OCI-LY3 (cell line): ENCODE measurements around the gene FANCB.

Experiments
- H2AFZ ChIP-seq: fragments of 200-600, 300-600 bp; shearing (Covaris generic); 2 replicates; pipeline ENCODE4 v1.6.0; 2014; ENCODE audit warnings: antibody characterized with exemption, low read depth, low read length
- H3K27ac ChIP-seq: fragments of 200-600, 300-600 bp; sonication (generic); 2 replicates; pipeline ENCODE4 v1.5.1; 2014; ENCODE audit warnings: mild to moderate bottlenecking, low read length, moderate library complexity, mixed read lengths
- H3K27me3 ChIP-seq: fragments of 200-600, 300-600 bp; sonication (generic); 2 replicates; pipeline ENCODE4 v1.6.1; 2014; ENCODE audit warnings: low read depth, low read length, mixed read lengths
- H3K36me3 ChIP-seq: fragments of 200-600, 300-600 bp; sonication (generic); replicated peaks from 2 replicates; pipeline ENCODE3; 2014; ENCODE audit warnings: low read depth, low read length, mixed read lengths
- H3K4me1 ChIP-seq: fragments of 300-600, 200-600 bp; sonication (generic); 2 replicates; pipeline ENCODE4 v1.6.1; 2014; ENCODE audit warnings: low read length, mixed read lengths
- H3K4me2 ChIP-seq: fragments of 200-600, 300-600 bp; sonication (generic); 2 replicates; pipeline ENCODE4 v1.6.1; 2014; ENCODE audit warnings: low read length, mixed read lengths
- H3K4me3 ChIP-seq: fragments of 300-600, 200-600 bp; sonication (generic); 2 replicates; pipeline ENCODE4 v1.5.1; 2014; ENCODE audit warnings: antibody characterized with exemption, mild to moderate bottlenecking, low read length, moderate library complexity
- H3K79me2 ChIP-seq: fragments of 300-600, 200-600 bp; shearing (Covaris generic); 2 replicates; pipeline ENCODE4 v1.6.1; 2014; ENCODE audit warnings: mild to moderate bottlenecking, low read length, mixed read lengths
- H3K9ac ChIP-seq: fragments of 300-600, 200-600 bp; shearing (Covaris generic); 2 replicates; pipeline ENCODE4 v1.6.0; 2014; ENCODE audit warnings: mild to moderate bottlenecking, low read length, moderate library complexity
- H3K9me3 ChIP-seq: fragments of 200-600, 300-600 bp; shearing (Covaris generic); 2 replicates; pipeline ENCODE4 v1.6.1; 2014; ENCODE audit warnings: low read length, mixed read lengths; ENCODE audit not compliant: insufficient read depth
- H4K20me1 ChIP-seq: fragments of 200-600, 300-600 bp; sonication (generic); 2 replicates; pipeline ENCODE4 v1.6.1; 2016; ENCODE audit warnings: low read length, mixed read lengths; ENCODE audit not compliant: insufficient read depth
- CTCF ChIP-seq: fragments of 200-600, 300-600 bp; sonication (generic); IDR thresholded peaks from 2 replicates; pipeline ENCODE4 v1.5.1; 2014; ENCODE audit warnings: antibody characterized with exemption, low read length, low read depth
- EZH2phosphoT487 ChIP-seq: fragments of 200-600 bp; shearing (Covaris generic); IDR thresholded peaks from 2 replicates; pipeline ENCODE4 v1.6.1; 2018; ENCODE audit warnings: antibody characterized with exemption, mixed run types, low read depth

FANCB gene

DNA sequence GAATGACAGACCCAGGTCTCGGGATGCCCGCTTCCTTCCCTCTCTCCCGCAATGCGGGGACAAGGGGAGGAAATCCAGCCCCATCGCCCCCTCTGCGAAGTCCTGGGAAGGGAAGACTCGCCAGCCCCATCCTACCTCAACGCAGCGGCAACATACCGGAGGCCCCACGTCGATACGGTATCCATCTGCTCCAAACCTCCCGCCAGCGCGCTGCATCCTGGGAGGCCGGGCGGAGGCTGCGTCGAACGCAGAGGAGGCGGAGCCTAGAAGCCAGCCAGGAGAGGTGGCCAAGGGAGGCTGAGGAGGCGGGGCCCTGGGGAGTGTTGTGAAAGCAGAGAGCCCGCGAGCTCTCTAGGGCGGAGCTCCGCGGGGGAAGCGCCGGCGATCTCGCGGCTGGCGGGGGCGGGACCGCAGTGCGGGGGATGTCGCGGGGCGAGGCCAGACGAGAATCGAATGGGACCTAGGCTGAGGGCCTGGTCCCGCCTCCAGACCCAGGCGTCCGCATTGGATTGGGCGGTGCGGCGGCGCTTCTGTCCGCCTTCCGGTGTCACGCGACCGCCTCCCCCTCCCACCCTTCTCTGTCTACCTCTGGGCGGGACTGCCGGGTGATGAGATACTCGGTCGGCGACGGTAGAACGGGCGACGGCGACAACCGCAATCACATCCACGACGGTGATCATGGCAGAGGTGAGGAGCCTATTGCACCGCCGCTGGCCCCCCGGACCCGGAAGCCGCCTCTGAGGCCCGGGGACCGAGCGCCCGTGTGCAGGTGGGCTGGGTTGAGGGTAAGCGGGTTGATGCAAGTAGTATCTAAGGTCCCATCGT is at the start of gene FANCB, which contains the start of gene MOSPD2:
Gene FANCB, minus strand, starts transcription at position 219 of the 825 bp plus-strand sequence. CDS start 7,559 bp downstream, outside the sequence.
Gene MOSPD2, plus strand, starts transcription at position 571 of the 825 bp plus-strand sequence. Its CDS starts 108 bp downstream, at position 679.
- TF ChIP-seq CTCF: no peak
- TF ChIP-seq EZH2phosphoT487: no peak
- peak within 1 kb of the TSS; percentile 89 for H3K4me3 ChIP-seq
- H3K79me2 ChIP-seq: peaks cover 60% of the 10 kb centered on the region

GRCh38 chrX:14922437-14922836 is 49.6 kb upstream of the FANCB start:
- no peaks in the 10 kb centered on the region for H3K9me3 ChIP-seq
- no peaks in the 10 kb centered on the region for H3K36me3 ChIP-seq
- H3K4me2 ChIP-seq: no peak overlapping the region
- no peaks in the 10 kb centered on the region for H3K27me3 ChIP-seq
- H4K20me1 ChIP-seq: no peaks in the 10 kb centered on the region
- H3K79me2 ChIP-seq: no peaks in the 10 kb centered on the region
- no peaks in the 10 kb centered on the region for H3K4me1 ChIP-seq
- H3K9ac ChIP-seq: no peak overlapping the region
- TF ChIP-seq EZH2phosphoT487 (no peak), CTCF (no peak)
- H3K4me3 ChIP-seq: no peak overlapping the region
- no peak overlapping the region for H2AFZ ChIP-seq
- H3K27ac ChIP-seq: no peak overlapping the region

More for the DNA sequence above, at the start of gene FANCB, which contains the start of gene MOSPD2:
- H3K27me3 ChIP-seq: no peaks in the 10 kb centered on the region
- 0 out of 2 replicates have a peak, but pooled peaks cover 5% of the 10 kb centered on the region for H4K20me1 ChIP-seq
- no peaks in the 10 kb centered on the region for H3K9me3 ChIP-seq
- peak within 1 kb of the TSS; percentile 95 for H3K4me2 ChIP-seq
- H3K9ac ChIP-seq: peak within 1 kb of the TSS; percentile 90
- peaks cover 16% of the 10 kb centered on the region for H3K4me1 ChIP-seq
- peak within 1 kb of the TSS; percentile 54 for H3K27ac ChIP-seq
- H2AFZ ChIP-seq: peak within 1 kb of the TSS; percentile 85
- H3K36me3 ChIP-seq: peaks cover 10% of the 10 kb centered on the region

DNA sequence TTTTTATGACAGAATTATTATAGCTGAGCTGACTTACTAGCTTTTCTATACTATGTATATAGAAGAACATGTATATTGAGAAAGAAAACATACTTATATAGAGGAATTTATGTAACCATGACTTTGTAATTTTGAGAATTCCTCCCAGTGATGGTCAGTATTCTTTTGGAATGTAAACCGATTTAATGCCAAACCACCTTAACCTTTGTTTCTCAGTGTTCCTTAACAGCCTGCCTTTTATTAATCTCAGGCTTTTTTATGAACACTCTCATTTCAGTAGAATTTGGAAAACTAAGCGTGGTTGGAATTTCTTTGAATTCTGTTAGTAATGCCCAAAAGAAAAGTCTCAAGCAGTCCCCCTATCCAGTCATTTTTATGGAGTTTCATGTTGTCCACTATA is 47.3 kb upstream of the FANCB start:
- no peaks in the 10 kb centered on the region for H4K20me1 ChIP-seq
- TF ChIP-seq EZH2phosphoT487 (no peak), CTCF (no peak)
- H3K4me3 ChIP-seq: no peak overlapping the region
- no peak overlapping the region for H3K4me2 ChIP-seq
- H3K27ac ChIP-seq: no peak overlapping the region
- no peak overlapping the region for H2AFZ ChIP-seq
- no peaks in the 10 kb centered on the region for H3K4me1 ChIP-seq
- no peaks in the 10 kb centered on the region for H3K9me3 ChIP-seq
- H3K79me2 ChIP-seq: no peaks in the 10 kb centered on the region
- H3K27me3 ChIP-seq: no peaks in the 10 kb centered on the region
- no peak overlapping the region for H3K9ac ChIP-seq
- peaks cover 4% of the 10 kb centered on the region for H3K36me3 ChIP-seq

DNA sequence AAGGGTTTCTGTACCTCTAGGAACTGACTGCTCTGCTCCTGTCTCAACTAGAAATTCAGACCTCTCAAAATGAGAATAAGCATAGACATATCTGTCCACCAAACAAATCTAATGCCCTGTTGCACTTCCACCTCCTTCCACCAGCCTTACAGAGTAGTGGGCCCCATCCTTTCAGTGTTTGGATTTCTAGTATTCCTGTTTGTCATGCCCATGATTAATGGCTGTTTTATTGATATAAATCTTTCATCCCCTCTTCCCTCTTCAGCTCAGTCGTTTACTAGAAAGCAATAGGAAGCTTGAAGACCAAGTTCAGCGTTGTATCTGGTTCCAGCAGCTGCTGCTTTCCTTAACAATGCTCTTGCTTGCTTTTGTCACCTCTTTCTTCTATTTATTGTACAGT is 46.5 kb upstream of the FANCB start:
- no peak overlapping the region for H3K4me2 ChIP-seq
- no peaks in the 10 kb centered on the region for H3K27me3 ChIP-seq
- no peak overlapping the region for H3K4me3 ChIP-seq
- no peaks in the 10 kb centered on the region for H4K20me1 ChIP-seq
- no peaks in the 10 kb centered on the region for H3K9me3 ChIP-seq
- peaks cover 6% of the 10 kb centered on the region for H3K36me3 ChIP-seq
- no peaks in the 10 kb centered on the region for H3K79me2 ChIP-seq
- no peaks in the 10 kb centered on the region for H3K4me1 ChIP-seq
- no peak overlapping the region for H3K27ac ChIP-seq
- no peak overlapping the region for H2AFZ ChIP-seq
- no peak overlapping the region for H3K9ac ChIP-seq
- TF ChIP-seq EZH2phosphoT487 (no peak), CTCF (no peak)
